GM13977 (cell line): ENCODE results near the gene DUSP8.

ENCODE experiments used
- DNase-seq: peaks from one replicate; pipeline ENCODE4 v3.0.0; 2012; ENCODE audit warnings: low spot score
- in situ Hi-C: fragments of 300-500 bp; cut with MboI; formaldehyde crosslinking; loops from one replicate; pipeline ENCODE4 v1.12.0; 2022; ENCODE audit warnings: low sequenced_read_pairs, low pct_unique_long_range_greater_than_20kb, mixed read lengths, inconsistent platforms; ENCODE audit not compliant: unreplicated experiment
- TF ChIP-seq, protein P1 (sequence below): IDR thresholded peaks from 2 replicates; pipeline ENCODE4 v1.5.1; 2012; ENCODE audit warnings: mild to moderate bottlenecking, control low read depth; ENCODE audit not compliant: insufficient read depth; ENCODE audit errors: extremely low read depth, missing control alignments

Gene DUSP8

GRCh38 chr11:1553808-1554594 lies 18.1 kb downstream of the DUSP8 start:
- no peak for DNase-seq
- in situ Hi-C loops = no loop called here
- TF ChIP-seq, protein P1, sequence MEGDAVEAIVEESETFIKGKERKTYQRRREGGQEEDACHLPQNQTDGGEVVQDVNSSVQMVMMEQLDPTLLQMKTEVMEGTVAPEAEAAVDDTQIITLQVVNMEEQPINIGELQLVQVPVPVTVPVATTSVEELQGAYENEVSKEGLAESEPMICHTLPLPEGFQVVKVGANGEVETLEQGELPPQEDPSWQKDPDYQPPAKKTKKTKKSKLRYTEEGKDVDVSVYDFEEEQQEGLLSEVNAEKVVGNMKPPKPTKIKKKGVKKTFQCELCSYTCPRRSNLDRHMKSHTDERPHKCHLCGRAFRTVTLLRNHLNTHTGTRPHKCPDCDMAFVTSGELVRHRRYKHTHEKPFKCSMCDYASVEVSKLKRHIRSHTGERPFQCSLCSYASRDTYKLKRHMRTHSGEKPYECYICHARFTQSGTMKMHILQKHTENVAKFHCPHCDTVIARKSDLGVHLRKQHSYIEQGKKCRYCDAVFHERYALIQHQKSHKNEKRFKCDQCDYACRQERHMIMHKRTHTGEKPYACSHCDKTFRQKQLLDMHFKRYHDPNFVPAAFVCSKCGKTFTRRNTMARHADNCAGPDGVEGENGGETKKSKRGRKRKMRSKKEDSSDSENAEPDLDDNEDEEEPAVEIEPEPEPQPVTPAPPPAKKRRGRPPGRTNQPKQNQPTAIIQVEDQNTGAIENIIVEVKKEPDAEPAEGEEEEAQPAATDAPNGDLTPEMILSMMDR = no peak

DNA sequence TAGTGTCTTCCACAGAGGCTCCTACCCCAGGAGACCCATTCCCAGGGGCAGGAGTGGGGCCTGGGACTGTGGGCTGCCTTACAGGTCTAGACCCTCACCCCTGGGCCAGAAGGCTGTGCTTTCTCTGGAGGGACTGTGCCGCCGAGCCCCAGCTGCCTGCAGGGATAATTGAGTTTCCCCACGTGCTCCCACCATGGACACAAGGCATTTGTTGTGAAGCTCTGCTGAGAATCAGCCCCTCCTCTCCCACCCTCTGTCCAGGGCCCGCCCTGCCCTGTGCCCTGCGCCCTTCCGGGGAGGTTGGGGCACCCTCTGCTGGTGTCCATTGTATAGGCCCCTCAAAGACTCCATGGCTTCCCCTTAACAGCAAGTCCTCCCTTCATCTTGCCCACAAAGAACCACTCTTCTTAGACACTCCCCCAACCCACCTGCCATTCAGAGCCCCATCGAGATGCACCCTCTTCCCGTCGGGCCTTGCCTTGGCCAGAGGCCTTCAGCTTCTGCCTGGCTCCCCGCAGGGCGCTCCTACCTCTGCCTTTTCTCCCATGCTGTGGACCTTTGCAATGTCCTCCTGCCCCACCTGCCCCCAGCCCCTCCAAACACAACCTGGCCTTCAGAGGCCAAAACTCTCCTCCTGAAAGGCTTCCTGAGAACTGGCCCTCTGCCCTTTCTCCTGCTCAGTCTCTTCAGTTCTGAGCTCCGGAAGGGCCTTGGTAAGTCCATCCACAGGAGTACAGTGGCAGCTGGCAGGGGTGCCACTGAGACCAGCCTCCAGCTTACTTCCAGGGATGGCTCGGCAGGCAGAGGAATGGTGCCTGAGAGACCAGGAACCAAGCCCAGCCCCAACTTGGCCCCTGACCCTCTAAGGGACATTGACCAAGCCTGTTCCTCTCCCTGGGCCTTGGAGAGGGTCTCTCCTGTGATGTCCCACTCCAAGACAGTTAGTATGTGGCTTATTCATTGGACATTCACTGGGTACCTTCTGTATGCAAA lies 22.4 kb downstream of the DUSP8 start:
- no peak for DNase-seq
- TF ChIP-seq, protein P1 = peak; percentile 27
- in situ Hi-C loops = no loop called here

GRCh38 chr11:1548221-1549070 lies 23.6 kb downstream of the DUSP8 start:
- in situ Hi-C loops = no loop called here
- TF ChIP-seq, protein P1 = no peak
- no peak for DNase-seq

GRCh38 chr11:1547467-1548098 lies 24.5 kb downstream of the DUSP8 start:
- in situ Hi-C loops = no loop called here
- TF ChIP-seq, protein P1 = no peak
- DNase-seq = no peak

GRCh38 chr11:1546536-1547466 lies 25.3 kb downstream of the DUSP8 start:
- in situ Hi-C loops = no loop called here
- TF ChIP-seq, protein P1 = peak; percentile 84
- DNase-seq = peak; percentile 90
